ENCODE measurements around the gene TFF3. TPM values are rescaled to one million over a fixed set of nuclear protein-coding genes. Genes with fewer than 3 reads are reported as not detected.

Gene TFF3
- total RNA-seq, 2 donors from 2014 or later, result 6.3 to 16.3 TPM

GRCh38 chr21:42356650-42357049 is 41.4 kb upstream of the TFF3 start:
- ATAC-seq (no peak), DNase-seq (no peak)
- peaks cover 0 to 4% (median 0%) of the 10 kb centered on the region in 3 donors for H3K9me3 ChIP-seq
- 48 to 55% methylated on average over 6 of the region's 6 CpGs for whole genome bisulfite sequencing, 2 donors
- H3K4me1 ChIP-seq, result no peaks in the 10 kb centered on the region
- no peaks in the 10 kb centered on the region for H3K27me3 ChIP-seq
- H3K27ac ChIP-seq, result no peak overlapping the region
- intact Hi-C loops (cut with DNase I), result no loop called here
- TF ChIP-seq POLR2A (IDR thresholded peaks at IDR 0.05), result no peak
- no peak for TF ChIP-seq CTCF (IDR thresholded peaks at IDR 0.05)
- no peaks in the 10 kb centered on the region for H3K36me3 ChIP-seq (replicated peaks in 1 of 2; ENCODE audit: insufficient read depth in 1 of 2, low read depth in 2 of 2)
- no peak overlapping the region for H3K4me3 ChIP-seq

GRCh38 chr21:42356046-42356445 is 40.8 kb upstream of the TFF3 start:
- ATAC-seq (no peak), DNase-seq (no peak)
- intact Hi-C loops (cut with DNase I), result no loop called here
- H3K9me3 ChIP-seq, result peaks cover 0 to 4% (median 0%) of the 10 kb centered on the region in 3 donors
- no peaks in the 10 kb centered on the region for H3K4me1 ChIP-seq
- 74 to 76% methylated on average over 2 of the region's 2 CpGs for WGBS, 2 donors
- H3K4me3 ChIP-seq, result no peak overlapping the region
- no peak overlapping the region for H3K27ac ChIP-seq
- H3K36me3 ChIP-seq (replicated peaks in 1 of 2; ENCODE audit: insufficient read depth in 1 of 2, low read depth in 2 of 2), result no peaks in the 10 kb centered on the region
- TF ChIP-seq POLR2A (IDR thresholded peaks at IDR 0.05) (no peak), CTCF (IDR thresholded peaks at IDR 0.05) (no peak)
- no peaks in the 10 kb centered on the region for H3K27me3 ChIP-seq

- intact Hi-C loops (cut with DNase I), result no loop called here
- no peak for ATAC-seq
- Histone ChIP-seq H3K27ac (no peak overlapping the region), H3K4me1 (no peaks in the 10 kb centered on the region), H3K9me3 (peaks cover 0 to 4% (median 0%) of the 10 kb centered on the region in 3 donors), H3K27me3 (no peaks in the 10 kb centered on the region), H3K4me3 (no peak overlapping the region), H3K36me3 (replicated peaks in 1 of 2; ENCODE audit: insufficient read depth in 1 of 2, low read depth in 2 of 2) (no peaks in the 10 kb centered on the region)
- TF ChIP-seq CTCF (IDR thresholded peaks at IDR 0.05), result no peak
- TF ChIP-seq POLR2A (IDR thresholded peaks at IDR 0.05), result no peak
- no peak for DNase-seq
- 71 to 99% methylated on average over 5 of the region's 5 CpGs for WGBS, 2 donors
Observed at GRCh38 chr21:42353623-42354022, 38.4 kb upstream of the TFF3 start.

- no peaks in the 10 kb centered on the region for H3K36me3 ChIP-seq (replicated peaks in 1 of 2; ENCODE audit: insufficient read depth in 1 of 2, low read depth in 2 of 2)
- DNase-seq, result no peak
- no peaks in the 10 kb centered on the region for H3K27me3 ChIP-seq
- TF ChIP-seq POLR2A (IDR thresholded peaks at IDR 0.05) (no peak), CTCF (IDR thresholded peaks at IDR 0.05) (no peak)
- no peak for ATAC-seq
- H3K4me3 ChIP-seq, result no peak overlapping the region
- no peak overlapping the region for H3K27ac ChIP-seq
- WGBS, 2 donors, result 74 to 86% methylated on average over 13 to 14 of the region's 14 CpGs
- intact Hi-C loops (cut with DNase I), result no loop called here
- H3K9me3 ChIP-seq, result peaks cover 0 to 4% (median 0%) of the 10 kb centered on the region in 3 donors
- H3K4me1 ChIP-seq, result no peaks in the 10 kb centered on the region
Observed at GRCh38 chr21:42352441-42353095, 37.4 kb upstream of the TFF3 start.
